GM21528 (cell line): ENCODE results near the gene GPR31.
"Not testable (repeated sequence)": the region's sequence is repeated elsewhere in the genome, so short reads cannot be mapped to it uniquely, and the experiment has no call there.

Experiments
- ATAC-seq: cut with Tn5 transposase; IDR thresholded peaks from one replicate; pipeline ENCODE4 v1.9.1; 2021; ENCODE audit warnings: mild to moderate bottlenecking, moderate library complexity; ENCODE audit not compliant: unreplicated experiment, low FRiP score

GPR31 gene

DNA sequence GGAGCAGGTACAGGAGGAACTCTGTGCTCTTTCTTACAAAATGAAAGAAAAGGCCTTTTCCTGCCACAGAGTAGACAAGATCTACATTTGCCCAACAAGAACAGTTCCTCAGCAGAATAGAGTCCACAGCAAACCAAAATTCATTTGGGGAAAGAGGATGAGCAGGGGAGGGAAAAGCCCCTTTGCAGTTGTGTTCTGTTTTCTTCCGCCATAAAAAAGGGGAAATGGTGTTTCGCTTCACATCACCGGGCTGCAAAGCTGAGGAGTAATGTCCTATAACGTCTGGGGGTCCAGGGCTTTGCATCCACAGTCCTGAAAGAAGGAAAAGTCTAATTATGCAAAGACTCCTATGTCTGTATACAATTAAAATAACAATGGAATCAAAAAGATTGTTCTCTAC lies at the start of gene GPR31:
Gene GPR31 (minus strand): TSS at position 118 of the 400 bp plus-strand sequence. CDS start 149 bp downstream, outside the sequence.
- no peak for ATAC-seq

DNA sequence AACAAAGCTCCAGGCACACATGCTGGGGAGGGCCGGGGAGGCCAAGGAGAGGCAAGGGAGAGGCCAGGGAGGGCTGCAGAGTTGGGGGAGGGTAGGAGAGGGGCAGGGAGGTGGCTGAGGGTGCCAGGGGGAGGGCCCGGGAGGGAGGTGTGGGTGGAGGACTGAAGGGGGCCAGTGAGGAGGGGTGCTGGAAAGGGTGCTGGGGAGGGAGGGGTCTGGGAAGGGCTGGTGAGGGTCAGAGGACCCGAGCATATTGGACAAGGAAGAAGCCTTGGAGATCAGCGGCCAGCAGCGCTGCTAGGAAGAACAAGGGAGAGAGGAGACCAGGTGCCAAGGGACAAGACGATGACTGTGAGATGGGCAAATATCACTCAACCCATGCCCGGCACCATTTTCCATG lies 49.7 kb upstream of the GPR31 start:
- no peak for ATAC-seq

DNA sequence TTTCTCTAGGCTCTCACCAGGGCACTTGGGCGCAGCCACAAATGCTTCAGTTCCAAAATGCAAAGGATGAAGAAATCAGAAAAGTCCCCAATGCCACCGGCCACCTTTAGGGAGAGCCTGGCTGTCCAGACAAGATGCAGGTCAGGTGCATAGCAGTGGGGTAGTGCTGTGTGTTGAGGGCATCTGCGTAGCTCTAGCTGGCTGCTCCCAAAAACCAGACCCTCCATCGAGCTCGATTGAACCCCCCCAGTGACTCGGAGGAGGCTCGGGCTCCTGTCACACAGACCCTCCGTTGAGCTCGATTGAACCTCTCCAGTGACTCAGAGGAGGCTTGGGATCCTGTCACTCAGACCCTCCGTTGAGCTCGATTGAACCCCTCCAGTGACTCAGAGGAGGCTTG lies 47.5 kb upstream of the GPR31 start:
- ATAC-seq = not testable (repeated sequence)

- not testable (repeated sequence) for ATAC-seq
These were observed 46.2 kb upstream of the GPR31 start for GRCh38 chr6:167204059-167204348.

DNA sequence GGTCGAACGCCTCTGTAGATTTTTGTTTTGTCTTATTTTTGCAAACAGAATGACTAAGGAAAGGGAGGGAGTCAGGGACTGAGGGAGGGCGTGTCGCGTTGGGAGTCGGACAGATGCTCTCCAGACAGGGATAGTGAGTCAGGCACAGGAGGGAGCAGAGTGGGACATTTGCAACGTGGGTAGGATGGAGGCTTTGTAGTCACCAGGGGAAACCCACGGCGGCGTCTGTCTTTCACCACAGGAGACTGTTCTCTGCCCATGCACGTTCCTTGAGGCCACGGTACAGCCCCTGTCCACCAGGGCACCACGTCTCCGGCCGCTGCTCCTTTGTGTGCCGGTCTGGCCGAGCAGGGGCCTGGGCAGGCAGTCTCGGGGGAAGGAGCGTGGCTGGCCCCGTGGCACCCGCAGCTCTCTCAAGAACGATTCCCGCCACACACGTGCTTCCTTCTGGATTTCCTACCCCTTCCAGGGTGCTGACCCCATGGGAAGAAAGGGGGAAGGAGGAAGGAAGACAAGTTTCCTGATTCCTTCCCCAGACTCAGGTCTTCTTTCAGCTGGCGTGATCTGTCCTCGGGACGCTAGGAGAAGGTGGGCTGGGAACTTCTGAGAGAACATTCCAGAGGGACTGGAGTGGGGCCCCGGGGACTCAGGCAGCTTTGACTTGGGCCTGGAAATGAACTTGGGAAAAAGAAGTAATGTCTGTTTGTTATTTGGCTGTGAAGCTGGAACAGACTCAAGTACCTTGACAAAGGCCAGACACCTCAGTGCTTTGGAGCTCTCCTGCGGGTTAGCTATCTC lies 45.7 kb upstream of the GPR31 start:
- ATAC-seq = not testable (repeated sequence)

- not testable (repeated sequence) for ATAC-seq
These were observed 44.8 kb upstream of the GPR31 start for GRCh38 chr6:167202613-167203012.

GRCh38 chr6:167200806-167201205 lies 43.0 kb upstream of the GPR31 start:
- ATAC-seq = no peak

GRCh38 chr6:167195941-167196610 lies 38.3 kb upstream of the GPR31 start:
- ATAC-seq = not testable (repeated sequence)

DNA sequence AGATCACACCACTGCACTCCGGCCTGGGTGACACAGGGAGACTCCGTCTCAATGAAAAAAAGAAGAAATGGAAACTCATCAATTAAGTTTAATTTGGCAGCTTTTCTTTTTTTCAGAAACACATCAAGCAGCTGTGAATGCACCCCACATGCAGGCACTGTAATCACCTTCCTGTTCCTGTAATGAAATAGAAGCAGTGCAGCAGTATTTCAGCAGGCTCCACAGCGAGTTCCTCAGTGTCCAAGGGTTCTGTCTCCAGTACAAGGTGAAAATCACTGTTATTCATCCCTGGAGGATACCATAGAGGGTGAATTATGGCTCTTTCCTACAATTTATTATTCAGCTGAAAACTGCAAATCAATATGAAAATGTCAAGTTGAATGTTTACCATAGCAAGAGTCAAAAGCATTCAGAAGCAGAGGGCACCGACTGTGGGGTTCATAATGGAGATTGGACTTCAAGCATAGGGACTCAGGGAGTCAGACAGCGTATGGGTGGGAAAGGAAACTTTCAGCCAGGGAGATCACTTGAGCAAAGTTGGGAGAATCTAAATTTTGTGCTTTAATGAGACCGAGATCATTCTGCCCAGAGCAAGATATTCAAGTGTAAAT lies 35.8 kb upstream of the GPR31 start:
- not testable (repeated sequence) for ATAC-seq

GRCh38 chr6:167191043-167191583 lies 33.3 kb upstream of the GPR31 start:
- not testable (repeated sequence) for ATAC-seq

GRCh38 chr6:167187275-167187674 lies 29.5 kb upstream of the GPR31 start:
- ATAC-seq = not testable (repeated sequence)

- not testable (repeated sequence) for ATAC-seq
These were observed 27.3 kb upstream of the GPR31 start for GRCh38 chr6:167185101-167185500.

DNA sequence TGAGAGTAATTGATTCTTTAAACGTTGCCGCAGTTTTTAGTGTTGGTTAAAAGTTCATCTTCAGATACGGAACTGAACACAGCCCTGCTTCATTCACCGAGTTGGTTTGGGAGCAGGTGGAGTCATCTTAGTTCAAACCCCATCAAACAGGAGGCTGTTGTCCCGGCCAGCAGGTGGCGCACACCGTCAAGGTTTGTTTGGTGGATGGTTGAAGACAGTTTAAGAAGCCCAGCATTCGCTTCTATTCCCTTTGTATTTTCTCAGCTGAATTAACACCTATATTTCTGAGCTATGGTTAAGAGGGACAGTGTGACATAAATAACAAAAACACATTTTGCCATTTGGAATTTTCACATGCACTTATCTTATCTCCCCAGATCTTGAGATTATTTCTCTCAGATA lies 25.1 kb upstream of the GPR31 start:
- ATAC-seq = not testable (repeated sequence)

- ATAC-seq = not testable (repeated sequence)
These were observed 23.6 kb upstream of the GPR31 start for GRCh38 chr6:167181351-167181750.

- not testable (repeated sequence) for ATAC-seq
These were observed 22.3 kb upstream of the GPR31 start for GRCh38 chr6:167180086-167180485.

DNA sequence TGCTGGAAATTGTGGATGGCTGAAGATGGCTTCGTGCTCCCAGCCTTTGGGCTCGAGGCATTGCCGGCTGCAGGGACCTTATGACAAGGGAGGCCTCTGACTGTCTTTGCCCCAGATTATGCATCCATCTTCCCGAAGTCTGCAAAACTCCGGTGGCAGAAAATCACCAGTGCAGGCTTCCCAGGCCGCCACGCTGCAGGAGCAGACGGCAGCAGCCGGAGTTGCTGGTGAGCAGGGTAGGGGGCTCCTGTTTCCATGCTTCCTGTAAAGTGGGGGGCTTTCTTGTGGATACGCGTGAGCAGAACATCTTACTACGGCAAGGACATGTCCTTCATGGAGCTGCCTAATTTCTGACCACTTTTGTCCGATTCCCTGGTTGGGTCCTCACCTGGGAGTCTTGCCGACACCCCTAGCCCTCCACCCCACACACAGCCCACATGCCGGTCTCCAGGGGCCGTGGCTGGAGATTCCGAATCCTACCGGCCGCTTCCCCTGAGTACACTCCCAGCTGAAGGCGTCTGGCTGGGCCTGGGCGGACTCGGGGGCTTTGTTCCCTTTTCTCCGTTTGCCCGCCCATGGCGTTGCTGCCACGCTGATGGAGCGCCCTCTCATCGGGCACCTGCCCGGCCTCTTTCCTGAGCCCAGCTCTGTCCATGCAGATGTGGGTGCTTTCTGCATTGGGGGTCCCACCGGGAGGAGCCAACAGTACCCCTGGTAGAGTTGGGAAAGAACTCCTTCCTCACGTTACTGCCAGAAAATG lies 21.3 kb upstream of the GPR31 start:
- ATAC-seq = not testable (repeated sequence)

DNA sequence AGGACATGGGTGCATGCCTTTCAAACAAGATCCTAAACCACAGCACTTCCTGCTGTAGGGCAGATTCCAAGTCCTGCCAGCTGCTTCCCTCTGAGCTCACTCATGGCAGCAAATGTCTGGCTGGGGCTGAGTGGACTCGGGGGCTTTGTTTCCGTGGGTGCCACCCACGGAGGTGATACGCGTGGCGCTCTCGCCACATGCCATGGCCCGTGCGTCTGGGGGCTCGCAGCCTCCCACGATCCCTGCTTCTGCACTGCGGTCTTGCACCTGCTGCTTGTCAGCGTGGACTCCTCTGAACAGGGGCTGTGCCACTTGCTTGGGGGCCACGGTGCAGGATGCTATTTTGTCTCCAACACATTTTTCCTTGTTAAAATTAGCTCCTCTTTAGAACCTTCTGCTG lies 19.5 kb upstream of the GPR31 start:
- ATAC-seq = not testable (repeated sequence)

DNA sequence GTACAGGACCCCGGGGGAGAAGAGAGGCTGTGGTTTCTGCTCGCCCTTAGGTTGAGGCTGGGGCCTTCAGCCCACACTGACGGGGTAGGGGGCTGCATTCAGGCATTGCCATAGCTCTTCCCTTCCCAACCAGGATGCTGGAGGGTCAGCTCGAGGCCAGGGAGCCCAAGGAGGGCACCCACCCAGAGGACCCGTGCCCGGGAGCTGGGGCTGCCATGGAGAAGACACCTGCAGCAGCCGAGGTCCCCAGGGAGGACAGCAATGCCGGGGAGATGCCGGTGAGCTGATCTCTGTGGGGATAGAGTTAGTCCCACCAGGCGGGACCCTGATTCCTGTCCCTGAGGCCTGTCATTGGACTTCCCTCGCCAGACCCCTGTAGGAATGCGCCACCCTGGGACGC lies 14.2 kb upstream of the GPR31 start:
- ATAC-seq = not testable (repeated sequence)

- not testable (repeated sequence) for ATAC-seq
These were observed 13.5 kb upstream of the GPR31 start for GRCh38 chr6:167171300-167171699.

GRCh38 chr6:167169867-167170266 lies 12.1 kb upstream of the GPR31 start:
- ATAC-seq = not testable (repeated sequence)
